Progenitor cell of endocrine pancreas (in vitro differentiated cells): ENCODE measurements around the gene MARCHF3. TPM values are rescaled to one million over a fixed set of nuclear protein-coding genes. Genes with fewer than 3 reads are reported as not detected.

Experiments
- DNase-seq: peaks from one replicate; pipeline ENCODE4 v3.0.0; 2021; ENCODE audit warnings: low spot score; ENCODE audit not compliant: unreplicated experiment
- H3K27ac Mint-ChIP-seq: 2 replicates; pipeline ENCODE4 v1.8.0; 2021; ENCODE audit warnings: mild to moderate bottlenecking, moderate library complexity, mixed read lengths
- H3K27me3 Mint-ChIP-seq: 2 replicates; pipeline ENCODE4 v1.8.0; 2021; ENCODE audit warnings: mixed read lengths
- H3K36me3 Mint-ChIP-seq: 2 replicates; pipeline ENCODE4 v1.8.0; 2022; ENCODE audit warnings: mixed read lengths; ENCODE audit not compliant: insufficient read depth
- H3K4me1 Mint-ChIP-seq: 2 replicates; pipeline ENCODE4 v1.8.0; 2021; ENCODE audit warnings: low read depth, mixed read lengths
- H3K4me3 Mint-ChIP-seq: 2 replicates; pipeline ENCODE4 v1.8.0; 2021; ENCODE audit warnings: low read depth, mild to moderate bottlenecking, moderate library complexity, mixed read lengths
- H3K9me3 Mint-ChIP-seq: 2 replicates; pipeline ENCODE4 v1.8.0; 2021; ENCODE audit warnings: low read depth, mixed read lengths
- total RNA-seq: library from RNA; stranded (reverse); gene quantifications from 2 replicates; pipeline ENCODE4 v1.2.1, GENCODE V29; 2021
- TF ChIP-seq, protein P1 (sequence below): fragments of 200-600 bp; sonication (generic); IDR thresholded peaks from one replicate; pipeline ENCODE4 v1.5.0; 2021; ENCODE audit warnings: antibody characterized with exemption, mild to moderate bottlenecking; ENCODE audit not compliant: unreplicated experiment

Gene MARCHF3
- total RNA-seq, 1 donor from 2014 or later, result 11.6 TPM

DNA sequence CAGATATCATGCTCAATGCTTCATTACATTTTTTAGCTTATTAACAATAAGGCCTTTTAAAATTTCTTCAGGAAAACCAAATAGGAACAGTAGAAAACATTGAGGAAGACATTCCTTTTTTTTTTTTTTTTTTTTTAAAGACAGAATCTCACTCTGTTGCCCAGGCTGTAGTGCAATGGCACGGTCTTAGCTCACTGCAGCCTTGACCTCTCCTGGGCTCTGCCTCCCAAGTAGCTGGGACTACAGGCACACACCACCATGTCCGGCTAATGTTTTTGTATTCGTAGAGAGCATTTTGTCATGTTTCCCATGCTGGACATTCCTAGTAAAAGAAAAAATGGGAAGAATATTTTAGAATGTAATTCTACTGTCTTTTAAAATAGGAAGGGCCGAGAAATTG, 193.1 kb downstream of the MARCHF3 start:
- Mint-ChIP-seq H3K9me3 (no peaks in the 10 kb centered on the region), H3K4me3 (no peak overlapping the region), H3K27ac (no peak overlapping the region), H3K27me3 (peaks cover 18% of the 10 kb centered on the region), H3K4me1 (peaks cover 5% of the 10 kb centered on the region), H3K36me3 (peaks cover 37% of the 10 kb centered on the region)
- TF ChIP-seq, protein P1, sequence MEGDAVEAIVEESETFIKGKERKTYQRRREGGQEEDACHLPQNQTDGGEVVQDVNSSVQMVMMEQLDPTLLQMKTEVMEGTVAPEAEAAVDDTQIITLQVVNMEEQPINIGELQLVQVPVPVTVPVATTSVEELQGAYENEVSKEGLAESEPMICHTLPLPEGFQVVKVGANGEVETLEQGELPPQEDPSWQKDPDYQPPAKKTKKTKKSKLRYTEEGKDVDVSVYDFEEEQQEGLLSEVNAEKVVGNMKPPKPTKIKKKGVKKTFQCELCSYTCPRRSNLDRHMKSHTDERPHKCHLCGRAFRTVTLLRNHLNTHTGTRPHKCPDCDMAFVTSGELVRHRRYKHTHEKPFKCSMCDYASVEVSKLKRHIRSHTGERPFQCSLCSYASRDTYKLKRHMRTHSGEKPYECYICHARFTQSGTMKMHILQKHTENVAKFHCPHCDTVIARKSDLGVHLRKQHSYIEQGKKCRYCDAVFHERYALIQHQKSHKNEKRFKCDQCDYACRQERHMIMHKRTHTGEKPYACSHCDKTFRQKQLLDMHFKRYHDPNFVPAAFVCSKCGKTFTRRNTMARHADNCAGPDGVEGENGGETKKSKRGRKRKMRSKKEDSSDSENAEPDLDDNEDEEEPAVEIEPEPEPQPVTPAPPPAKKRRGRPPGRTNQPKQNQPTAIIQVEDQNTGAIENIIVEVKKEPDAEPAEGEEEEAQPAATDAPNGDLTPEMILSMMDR, result no peak
- no peak for DNase-seq

DNA sequence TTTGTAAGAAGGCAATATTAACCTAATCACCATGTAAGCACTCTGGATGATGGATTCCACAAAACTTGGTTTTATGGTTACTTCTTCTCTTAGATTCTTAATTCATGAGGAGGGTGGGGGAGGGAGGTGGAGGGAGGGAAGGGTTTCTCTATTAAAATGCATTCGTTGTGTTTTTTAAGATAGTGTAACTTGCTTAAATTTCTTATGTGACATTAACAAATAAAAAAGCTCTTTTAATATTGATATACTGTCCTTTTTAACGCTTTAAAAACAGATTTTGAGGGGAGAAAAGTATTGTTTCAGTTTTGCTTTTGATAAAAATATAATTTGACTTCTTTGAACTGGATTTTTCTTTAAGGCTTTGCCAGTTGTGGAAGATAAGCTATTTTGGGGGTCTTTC, 193.6 kb downstream of the MARCHF3 start:
- Mint-ChIP-seq H3K4me1 (peaks cover 5% of the 10 kb centered on the region), H3K36me3 (peaks cover 37% of the 10 kb centered on the region), H3K9me3 (no peaks in the 10 kb centered on the region), H3K27me3 (peaks cover 13% of the 10 kb centered on the region), H3K4me3 (no peak overlapping the region), H3K27ac (no peak overlapping the region)
- TF ChIP-seq, protein P1, result no peak
- DNase-seq, result no peak

DNA sequence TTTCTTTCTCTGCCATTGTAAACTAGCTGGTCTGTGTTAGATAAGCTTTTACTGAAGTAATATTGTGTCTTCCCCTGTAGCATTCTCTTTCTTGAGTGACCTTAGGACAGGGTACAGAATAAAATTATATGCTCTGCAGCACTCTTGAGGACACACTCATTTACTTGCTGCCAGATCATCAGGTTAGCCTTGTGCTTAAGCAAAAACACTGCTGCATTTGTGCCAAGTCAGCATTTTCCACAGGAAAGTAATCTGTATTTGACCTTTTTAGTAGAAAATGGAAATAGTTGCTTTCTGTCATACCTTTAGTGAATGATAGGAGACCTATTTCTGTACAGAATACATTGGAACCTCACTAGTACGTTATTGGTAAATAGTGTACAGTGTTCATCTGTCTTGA, 199.2 kb downstream of the MARCHF3 start:
- TF ChIP-seq, protein P1, result no peak
- H3K4me1 Mint-ChIP-seq, result peaks cover 2% of the 10 kb centered on the region
- H3K36me3 Mint-ChIP-seq, result peaks cover 40% of the 10 kb centered on the region
- DNase-seq, result no peak
- no peak overlapping the region for H3K27ac Mint-ChIP-seq
- H3K27me3 Mint-ChIP-seq, result no peaks in the 10 kb centered on the region
- no peak overlapping the region for H3K4me3 Mint-ChIP-seq
- H3K9me3 Mint-ChIP-seq, result no peaks in the 10 kb centered on the region

DNA sequence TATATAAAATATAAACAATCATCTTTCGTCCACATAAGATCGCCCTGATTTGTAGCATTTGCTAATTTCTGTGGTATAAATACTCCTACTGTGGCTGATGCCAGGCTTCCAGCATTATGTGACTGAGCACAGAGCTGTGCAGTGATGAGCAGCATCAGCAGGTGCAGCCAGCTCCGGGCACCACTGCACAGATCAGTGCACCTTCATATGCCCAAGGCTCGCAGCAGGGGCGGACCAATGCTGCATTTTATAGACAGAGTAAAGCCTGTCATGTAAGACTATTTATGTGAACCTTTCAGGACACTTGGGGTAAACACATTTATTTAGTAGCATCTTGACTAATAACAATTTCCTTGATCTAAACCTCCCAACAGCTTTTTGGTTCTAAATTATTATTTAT, 200.3 kb downstream of the MARCHF3 start:
- Mint-ChIP-seq H3K36me3 (peaks cover 35% of the 10 kb centered on the region), H3K4me1 (peaks cover 2% of the 10 kb centered on the region)

DNA sequence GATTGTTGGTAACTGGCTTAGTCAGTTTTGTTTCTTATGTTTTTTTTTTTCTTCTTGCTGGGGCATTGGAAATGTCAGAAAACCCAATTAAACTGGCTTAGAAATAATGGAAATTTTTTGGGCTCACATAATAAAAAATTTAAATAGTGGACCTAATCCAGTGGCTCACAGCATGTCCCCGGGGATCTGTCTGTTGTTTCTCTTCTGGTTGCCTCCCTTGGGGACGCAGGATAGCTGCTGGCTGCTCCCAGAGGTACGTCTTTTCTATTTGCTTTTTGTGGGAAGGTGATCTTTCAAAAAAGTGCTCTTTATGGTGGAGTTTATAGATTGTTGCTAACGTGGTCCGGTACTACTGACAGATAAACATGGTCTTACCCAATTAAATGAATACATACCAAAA, 201.3 kb downstream of the MARCHF3 start:
- Mint-ChIP-seq H3K9me3 (no peaks in the 10 kb centered on the region), H3K4me1 (peaks cover 2% of the 10 kb centered on the region), H3K4me3 (no peak overlapping the region), H3K27me3 (no peaks in the 10 kb centered on the region), H3K36me3 (peaks cover 32% of the 10 kb centered on the region), H3K27ac (peak overlapping the region; percentile 26)
- no peak for DNase-seq
- TF ChIP-seq, protein P1, result no peak

More for the DNA sequence above, 200.3 kb downstream of the MARCHF3 start:
- no peaks in the 10 kb centered on the region for H3K9me3 Mint-ChIP-seq
- peak overlapping the region; percentile 84 for H3K27ac Mint-ChIP-seq
- no peak overlapping the region for H3K4me3 Mint-ChIP-seq
- no peak for DNase-seq
- TF ChIP-seq, protein P1, result no peak
- no peaks in the 10 kb centered on the region for H3K27me3 Mint-ChIP-seq
